ENCODE measurements around the gene GUCD1.
"Not testable (repeated sequence)": the region's sequence is repeated elsewhere in the genome, so short reads cannot be mapped to it uniquely, and the experiment has no call there.

GUCD1 gene

GRCh38 chr22:24564376-24565058, 9.6 kb upstream of the GUCD1 start:
- no peak for DNase-seq (ENCODE audit: low spot score)

- no peak for DNase-seq (ENCODE audit: low spot score)
Observed at GRCh38 chr22:24563246-24563645, 8.3 kb upstream of the GUCD1 start.

- DNase-seq (ENCODE audit: low spot score): no peak
Observed at GRCh38 chr22:24559471-24559870, 4.5 kb upstream of the GUCD1 start.

- peak; percentile 100 for DNase-seq (ENCODE audit: low spot score)
Observed at GRCh38 chr22:24555165-24556039, 464 bp upstream of the GUCD1 start, which contains the start of gene SNRPD3. SNRPD3 (plus strand) TSS chr22:24555999; CDS start chr22:24557675, 1,676 bp downstream.

DNA sequence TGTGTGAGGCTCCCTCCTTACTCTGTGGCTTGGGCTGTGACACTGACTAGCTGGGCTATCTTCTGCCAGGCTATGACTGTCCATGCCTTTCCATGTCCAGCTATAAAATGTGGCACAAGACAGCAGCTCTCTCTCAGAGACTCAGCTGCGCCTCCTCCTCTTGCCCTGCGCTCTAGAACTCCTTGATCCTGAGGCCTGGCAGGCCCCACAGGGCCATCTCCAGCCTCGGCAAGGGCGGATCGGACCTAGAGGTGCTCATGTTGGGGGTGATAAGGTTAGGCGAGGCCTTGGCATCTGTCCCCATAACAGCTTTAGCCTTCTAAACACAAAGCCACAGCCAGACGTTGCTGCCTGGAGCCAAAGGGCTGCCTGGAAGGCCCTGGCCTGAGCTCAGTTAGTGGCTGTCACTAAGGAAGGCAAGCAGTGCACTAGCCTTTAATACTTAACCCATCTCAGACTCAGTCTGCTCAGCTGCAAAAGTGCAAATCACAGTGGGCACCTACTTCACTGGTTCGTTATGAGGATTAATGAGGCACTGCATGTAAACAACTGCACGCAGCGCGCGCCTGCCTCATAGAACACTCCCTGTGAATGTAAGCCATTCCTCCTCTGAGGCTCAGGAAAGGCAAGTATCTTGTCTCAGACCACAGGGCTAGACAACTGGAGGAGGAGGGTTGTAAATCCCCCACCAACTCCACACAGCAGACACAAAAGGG, 1.2 kb downstream of the GUCD1 start:
- peak; percentile 30 for DNase-seq (ENCODE audit: low spot score)

DNA sequence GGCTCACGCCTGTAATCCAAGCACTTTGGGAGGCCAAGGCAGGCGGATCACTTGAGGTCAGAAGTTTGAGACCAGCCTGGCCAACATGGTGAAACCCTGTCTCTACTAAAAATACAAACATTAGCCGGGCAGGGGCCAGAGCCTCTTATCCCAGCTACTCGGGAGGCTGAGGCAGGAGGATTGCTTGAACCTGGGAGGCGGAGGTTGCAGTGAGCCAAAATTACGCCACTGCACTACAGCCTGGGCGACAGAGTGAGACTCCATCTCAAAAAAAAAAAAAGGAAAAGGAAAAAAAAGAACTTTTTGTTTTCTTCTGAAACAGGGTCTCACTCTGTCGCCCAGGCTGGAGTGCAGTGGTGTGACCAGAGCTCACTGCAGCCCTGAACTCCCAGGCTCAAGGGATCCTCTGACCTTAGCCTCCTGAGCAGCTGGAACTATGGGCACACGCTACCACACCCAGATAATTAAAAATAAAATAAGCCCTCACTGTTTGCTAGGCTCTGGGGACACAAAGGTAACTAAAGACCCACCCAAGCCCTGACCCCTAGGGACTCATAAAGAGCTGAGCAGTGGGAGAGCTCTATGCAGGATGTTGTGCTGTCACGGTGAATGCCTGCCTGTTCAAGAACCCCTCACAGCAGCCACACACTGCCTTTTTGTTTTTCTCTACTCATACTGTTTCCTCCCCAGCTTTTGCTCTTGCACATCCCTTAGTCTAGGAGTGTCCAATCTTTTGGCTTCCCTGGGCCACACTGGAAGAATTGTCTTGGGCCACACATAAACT, 2.2 kb downstream of the GUCD1 start:
- not testable (repeated sequence) for DNase-seq (ENCODE audit: low spot score)

DNA sequence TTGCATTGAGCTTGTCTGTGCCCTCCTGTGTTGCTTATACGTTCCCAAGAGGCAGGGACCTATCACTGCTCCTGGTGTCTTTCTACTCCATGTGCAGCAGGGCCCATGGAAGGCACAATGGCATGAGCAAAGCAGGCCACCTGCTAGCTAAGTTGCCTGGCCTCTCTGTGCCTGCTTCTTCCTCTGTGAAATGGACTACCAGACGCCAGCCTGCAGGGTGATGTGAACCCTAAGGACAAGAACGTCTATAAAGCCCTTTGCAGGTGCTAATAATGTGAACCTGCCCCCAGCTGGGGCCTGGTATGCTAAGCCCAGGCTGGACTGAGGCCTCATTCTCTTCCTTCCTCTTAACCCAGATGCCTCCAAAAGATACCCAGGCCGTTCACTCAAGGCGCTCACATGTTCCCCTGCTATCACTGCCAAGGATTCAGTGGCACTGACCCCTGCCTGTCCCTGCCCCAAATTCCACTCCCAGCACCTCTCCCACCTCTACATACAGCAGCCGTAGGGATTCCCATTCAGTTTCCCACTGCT, 4.0 kb downstream of the GUCD1 start:
- no peak for DNase-seq (ENCODE audit: low spot score)

GRCh38 chr22:24550028-24550901, 4.7 kb downstream of the GUCD1 start:
- DNase-seq (ENCODE audit: low spot score): peak; percentile 21

GRCh38 chr22:24548812-24549211, 6.1 kb downstream of the GUCD1 start:
- no peak for DNase-seq (ENCODE audit: low spot score)

DNA sequence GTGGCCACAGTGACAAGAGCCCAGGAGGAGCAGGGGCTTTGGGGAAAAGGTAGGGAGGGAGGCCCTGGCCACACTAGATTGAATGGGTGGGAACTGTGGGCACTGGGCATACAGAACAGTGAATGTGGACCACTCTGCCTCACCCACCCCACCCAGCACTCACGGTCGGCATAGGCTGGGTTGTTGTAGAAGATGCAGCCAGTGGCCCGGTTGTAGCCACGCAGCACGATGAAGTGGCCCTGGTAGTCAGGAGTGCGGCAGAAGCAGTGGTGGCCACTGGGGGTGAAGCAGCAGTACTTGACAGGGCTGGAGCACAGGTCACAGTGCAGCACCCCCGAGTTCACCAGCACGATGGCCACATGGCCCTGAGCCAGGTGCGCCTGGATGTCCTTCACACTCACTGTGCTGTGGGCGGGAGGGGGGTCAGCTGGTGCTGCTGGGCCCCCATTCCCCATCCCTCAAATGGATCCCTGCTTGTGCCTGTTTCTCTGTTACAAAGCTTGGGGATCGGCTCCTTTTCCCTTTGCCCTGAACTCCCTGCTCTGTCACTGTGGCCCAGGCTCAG, 11.2 kb downstream of the GUCD1 start:
- no peak for DNase-seq (ENCODE audit: low spot score)

DNA sequence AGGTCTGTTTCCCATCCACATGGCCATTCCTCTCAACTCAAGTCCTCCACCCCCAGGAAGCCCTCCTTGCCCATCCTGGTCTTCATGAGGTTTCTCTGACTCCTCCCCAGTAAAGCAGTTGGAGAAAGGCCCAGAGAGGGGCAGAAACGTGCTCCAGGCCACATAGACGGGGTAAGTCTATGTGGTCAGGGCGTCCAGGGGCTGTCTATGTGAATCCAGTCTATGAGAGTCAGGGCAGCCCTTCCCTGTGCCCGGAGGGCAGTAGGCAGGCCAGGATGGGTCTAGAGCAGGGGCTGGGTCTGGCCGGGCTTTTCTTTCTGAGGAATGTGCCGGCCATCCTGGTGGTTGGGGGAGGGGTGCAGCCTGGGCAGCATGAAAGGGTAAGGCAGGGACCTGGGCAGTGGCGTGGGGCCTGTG, 11.7 kb downstream of the GUCD1 start:
- DNase-seq (ENCODE audit: low spot score): no peak

GRCh38 chr22:24542641-24543040, 12.3 kb downstream of the GUCD1 start:
- no peak for DNase-seq (ENCODE audit: low spot score)

DNA sequence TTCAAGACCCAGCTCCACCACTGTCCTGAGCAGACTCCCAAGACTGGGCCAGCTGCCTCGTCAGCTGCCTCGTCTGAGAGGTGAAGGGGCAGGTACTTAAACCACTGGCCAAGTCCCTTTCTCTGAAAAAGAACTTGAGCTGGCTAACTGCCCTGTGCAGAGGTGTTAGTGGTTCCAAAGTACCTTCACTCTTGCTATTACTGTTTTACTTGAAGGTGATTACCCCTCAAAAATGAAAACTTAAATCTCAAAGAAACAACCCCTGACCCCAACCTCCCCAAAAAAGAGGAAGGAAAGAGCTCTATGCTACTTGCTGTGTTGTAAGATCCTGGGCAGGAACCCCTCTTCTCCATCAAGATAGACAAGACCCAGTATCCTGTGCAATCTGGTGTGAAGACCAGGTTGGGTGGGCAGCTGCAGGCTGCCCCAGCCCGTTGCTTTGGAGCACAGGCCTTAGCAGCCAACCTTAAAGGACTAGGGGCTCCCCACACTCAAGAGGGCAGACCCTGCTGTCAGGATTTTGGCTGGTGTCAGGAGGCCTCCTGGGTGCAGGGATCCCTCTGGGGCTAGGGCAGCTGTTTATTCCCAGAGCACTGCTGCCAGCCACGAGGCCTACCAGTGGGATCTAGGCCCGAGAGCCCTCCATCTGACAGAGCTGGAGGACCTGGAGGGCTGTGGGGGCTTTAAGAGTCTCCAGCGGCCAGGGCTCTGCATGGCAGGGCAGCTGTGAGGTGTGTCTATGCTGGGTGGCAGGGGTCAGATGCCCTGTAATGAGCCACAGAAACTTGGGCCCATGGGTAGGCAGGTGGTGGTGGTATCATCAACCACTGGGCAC, 13.0 kb downstream of the GUCD1 start:
- no peak for DNase-seq (ENCODE audit: low spot score)

GRCh38 chr22:24540470-24540869, 14.5 kb downstream of the GUCD1 start:
- DNase-seq (ENCODE audit: low spot score): no peak

- no peak for DNase-seq (ENCODE audit: low spot score)
Observed at GRCh38 chr22:24536089-24536488, 18.8 kb downstream of the GUCD1 start.

DNA sequence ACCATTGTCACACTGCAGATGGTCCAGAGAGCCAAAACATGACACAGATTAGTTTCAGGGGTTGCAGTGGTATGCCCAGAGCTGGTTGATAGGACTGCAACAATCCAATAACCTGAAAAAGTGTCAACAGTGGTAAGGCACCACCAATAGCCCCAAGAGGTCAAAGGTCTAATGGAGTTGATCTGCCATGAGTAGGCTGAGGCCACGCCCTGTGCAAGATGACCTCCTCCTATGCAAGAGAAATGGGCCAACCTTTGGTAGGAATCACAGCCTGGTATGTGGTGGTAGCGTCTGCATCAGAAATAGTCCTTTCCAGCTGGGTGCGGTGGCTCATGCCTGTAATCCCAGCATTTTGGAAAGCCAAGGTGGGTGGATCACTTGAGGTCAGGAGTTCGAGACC, 19.6 kb downstream of the GUCD1 start:
- DNase-seq (ENCODE audit: low spot score): no peak

DNA sequence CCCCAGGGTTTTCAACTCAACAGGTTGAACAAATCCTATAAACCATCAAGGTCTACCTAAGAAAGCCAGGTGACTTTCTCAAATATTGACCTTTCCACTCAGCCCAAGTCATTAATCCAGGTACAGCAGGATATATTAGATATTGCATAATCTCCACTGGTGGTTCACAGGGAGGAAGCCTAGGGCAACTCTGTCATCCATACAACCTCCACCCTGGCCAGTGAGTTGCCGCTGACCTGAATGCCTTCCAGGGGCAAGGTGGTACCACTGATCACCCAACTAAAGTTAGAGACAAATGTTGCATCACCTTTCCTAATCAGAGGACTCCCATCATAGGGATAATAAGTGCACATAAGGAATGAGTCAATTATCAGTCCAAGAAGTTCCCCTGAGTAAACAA, 22.9 kb downstream of the GUCD1 start:
- no peak for DNase-seq (ENCODE audit: low spot score)

DNA sequence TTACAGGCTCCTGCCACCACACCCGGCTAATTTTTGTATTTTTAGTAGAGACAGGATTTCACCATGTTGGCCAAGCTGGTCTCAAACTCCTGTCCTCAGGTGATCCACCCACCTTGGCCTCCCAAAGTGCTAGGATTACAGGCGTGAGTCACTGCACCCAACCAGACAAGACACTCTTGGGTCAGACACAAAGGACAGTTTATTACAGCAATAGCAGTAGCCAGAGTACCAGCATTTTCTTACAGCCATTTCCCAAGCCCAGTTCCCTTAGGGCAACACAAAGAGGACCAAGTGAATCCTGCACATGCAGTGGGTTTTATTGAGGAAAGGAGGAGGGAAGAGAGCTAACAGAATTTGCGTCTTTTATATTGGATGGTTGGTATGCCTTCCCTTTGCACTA, 24.0 kb downstream of the GUCD1 start:
- DNase-seq (ENCODE audit: low spot score): not testable (repeated sequence)

GRCh38 chr22:24529898-24530297, 25.0 kb downstream of the GUCD1 start:
- no peak for DNase-seq (ENCODE audit: low spot score)

Measured in hepatic stellate cell (primary cell).